NCI-H524 treated with DMSO at 0.1 percent for 48 hours (cell line): Measurements from ENCODE around the gene CPLANE1.
"Not testable (repeated sequence)": the region's sequence is repeated elsewhere in the genome, so short reads cannot be mapped to it uniquely, and the experiment has no call there.

Experiments
- DNase-seq: peaks from one replicate; lab custom pipeline; 2025; lab: John Stamatoyannopoulos, UW

The CPLANE1 gene

DNA sequence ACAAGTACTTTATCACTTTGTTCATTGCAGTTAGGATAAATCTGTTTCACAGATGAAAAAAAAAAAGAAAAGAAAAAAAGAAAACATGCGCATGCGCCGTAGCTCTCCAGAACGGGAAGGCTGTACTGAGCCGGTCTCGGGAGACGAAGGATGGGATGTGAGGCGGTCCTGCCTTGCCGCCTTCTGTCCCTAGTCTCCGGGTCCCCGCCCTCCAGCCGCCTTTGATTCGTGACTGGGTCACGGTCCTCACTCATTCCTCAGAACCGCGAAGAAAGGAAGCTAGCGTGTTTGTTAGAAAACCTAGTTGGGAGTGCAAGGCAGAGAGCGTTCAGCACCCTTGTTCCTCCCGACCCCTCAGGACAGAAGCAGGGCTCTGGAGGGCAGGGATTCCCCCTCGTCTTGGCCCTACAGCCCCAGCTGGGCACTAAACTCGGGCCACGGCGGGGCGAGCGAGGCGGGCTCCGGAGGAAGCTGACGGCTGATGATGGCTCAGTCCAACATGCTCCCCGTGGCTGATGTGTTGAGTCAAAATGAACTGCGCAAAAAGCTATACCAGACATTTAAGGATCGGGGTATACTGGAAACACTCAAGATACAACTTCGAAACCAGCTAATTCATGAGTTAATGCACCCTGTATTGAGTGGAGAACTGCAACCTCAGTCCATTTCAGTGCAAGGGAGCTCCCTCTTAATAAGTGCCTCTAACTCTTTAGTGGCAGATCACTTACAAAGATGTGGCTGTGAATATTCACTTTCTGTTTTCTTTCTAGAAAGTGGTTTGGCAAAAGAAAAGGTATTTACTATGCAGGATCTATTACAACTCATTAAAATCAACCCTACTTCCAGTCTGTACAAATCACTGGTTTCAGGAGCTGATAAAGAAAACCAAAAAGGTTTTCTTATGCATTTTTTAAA lies 40.0 kb downstream of the CPLANE1 start:
- no peak for DNase-seq

DNA sequence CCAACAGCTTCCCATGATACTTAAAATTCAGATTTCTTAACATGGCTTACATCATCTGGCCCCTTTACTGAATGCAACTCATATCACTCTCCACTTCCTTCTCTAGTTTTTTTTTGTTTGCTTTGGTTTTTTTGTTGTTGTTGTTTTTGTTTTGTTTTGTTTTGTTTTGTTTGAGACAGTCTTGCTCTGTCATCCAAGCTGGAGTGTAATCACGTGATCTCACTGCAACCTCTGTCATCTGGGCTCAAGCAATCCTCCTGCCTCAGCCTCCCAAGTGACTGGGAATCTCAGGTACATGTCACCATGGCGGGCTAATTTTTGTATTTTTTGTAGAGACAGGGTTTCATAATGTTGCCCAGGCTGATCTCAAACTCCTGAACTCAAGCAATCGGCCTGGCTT lies 41.4 kb downstream of the CPLANE1 start:
- no peak for DNase-seq

DNA sequence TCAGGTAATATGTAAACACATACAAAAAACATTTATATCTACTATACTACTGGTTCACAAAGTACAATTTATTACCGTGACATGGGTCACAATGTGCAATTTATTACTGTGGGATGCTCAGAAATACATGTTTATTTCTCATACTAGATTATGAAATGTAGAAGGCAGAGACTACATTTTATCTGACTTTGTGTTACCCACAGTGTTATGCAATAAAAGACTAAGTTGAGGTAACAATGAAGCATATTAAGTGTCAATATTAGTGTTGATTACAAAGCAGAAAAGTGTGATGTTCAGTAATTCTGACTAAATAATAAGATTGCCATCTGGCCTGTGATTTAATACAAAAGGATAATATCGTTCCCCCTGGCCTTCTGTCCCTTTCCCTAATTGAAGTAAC lies 42.4 kb downstream of the CPLANE1 start:
- DNase-seq: no peak

DNA sequence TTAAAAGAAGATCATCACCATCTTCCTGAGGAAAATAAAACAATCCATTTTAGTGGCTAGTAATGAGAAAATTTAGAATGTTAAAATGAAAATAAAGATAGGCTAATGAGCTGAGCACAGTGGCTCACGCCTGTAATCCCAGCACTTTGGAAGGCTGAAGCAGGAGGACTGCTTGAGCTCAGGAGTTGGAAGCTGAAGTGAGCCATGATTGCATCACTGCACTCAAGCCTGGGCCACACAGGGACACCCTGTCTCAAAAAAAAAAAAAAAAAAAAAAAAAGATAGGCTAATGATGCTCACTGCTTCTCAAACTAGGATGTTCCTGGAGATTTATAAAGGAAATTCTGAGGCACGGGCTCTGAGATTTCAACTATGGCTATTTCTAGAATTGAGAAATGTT lies 50.3 kb downstream of the CPLANE1 start:
- DNase-seq: no peak

DNA sequence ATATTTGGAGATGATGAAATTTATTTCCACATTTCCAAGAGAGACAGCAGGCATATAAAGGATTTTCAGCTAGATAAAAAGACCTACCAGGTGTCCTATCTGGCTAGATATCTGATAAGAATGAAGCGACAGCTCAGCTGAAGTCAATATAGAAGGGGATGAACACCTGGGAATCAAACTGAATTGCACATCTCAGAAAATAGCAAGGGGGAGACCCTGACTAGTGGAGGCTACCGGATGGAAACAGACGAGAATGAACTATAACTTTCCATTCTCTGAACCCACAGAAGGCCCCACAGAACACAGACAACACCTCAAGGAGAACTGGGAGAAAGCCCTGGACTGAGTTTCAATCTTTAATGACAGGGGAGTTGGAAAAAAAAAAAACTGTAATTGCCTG lies 51.1 kb downstream of the CPLANE1 start:
- no peak for DNase-seq

DNA sequence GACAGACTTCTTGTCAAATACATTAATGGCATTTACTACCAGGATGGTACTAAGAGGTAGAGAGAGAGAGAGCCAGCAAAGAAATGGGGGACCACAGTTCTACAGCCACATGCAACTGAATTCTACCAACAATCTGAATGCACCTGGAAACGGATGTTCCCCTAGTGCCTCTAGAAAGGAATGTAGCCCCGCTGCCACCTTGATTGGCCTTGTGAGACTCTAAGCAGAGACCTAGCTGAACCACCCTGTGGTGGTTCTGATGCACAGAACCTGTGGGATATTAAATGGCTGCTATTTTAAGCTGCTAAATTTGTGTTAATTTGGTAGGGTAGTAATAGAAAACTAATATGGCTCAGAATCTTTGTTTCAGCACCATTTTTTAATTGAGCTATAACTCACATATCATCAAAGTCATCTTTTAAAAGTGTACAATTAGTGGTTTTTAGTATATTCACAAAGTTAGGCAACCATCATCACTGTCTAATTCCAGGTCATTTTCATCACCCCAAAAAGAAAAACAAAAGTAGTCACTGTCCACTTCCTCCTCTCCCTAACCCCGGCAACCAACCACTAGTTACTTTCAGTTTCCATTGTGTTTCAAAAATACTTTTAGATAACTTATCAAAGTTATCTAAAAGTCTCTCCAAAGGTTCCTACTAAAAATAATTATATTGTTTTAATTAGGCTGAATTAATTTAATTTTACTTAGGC lies 51.7 kb downstream of the CPLANE1 start:
- no peak for DNase-seq

DNA sequence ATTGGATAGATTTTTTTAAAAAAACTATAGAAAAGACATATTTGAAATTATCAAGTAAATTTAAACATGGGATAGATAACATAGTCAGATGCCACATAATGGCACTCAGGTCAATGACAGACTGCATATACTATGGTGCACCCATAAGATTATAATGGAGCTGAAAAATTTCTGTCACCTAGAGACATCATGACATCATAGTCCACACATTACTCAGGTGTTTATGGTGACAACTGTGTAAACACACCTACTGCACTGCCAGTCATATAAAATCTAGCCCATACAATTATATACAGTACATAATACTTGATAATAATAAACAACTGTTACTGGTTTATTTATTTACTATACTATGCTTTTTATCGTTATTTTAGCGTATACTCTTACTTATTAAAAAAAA lies 58.6 kb downstream of the CPLANE1 start:
- DNase-seq: no peak

DNA sequence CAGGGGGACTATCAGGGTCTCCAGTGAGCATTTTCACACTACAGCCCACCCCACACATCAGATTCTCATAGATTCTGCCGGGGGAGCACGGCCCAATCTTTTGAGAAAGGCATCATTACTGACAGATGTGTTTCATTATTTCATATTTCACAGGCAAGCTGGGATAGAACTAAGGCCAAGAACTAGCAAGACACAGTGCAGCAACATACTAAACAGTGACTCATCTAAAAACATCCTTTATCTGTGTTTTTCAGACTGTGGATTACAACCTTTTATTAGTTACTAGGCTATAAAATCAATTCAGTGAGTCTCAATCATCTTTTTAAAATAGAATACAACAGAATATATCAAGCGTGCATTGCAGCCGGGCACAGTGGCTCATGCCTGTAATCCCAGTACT lies 59.8 kb downstream of the CPLANE1 start:
- DNase-seq: no peak

DNA sequence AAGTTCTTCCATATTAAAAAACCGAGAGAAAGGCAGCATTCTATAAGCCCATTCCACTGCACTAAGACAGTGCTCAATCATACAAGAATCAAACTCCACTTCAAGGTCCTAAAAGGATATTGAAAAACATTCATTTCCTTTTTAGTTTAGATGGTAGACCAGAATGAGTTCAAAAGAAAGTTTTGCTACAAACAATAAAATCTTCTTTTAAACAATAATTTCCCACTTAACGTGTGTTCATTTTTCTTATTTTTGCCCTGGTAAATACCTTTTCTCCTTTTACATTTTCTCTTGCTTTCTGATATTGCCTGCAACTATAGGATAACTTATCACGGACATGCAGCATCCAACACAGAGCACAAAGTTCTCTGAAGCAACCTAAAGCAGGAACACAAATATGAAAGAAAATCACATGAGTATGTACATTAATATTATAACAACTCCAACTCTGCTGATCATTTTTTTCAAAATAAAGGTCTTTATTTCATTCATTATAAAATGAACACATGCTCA lies 61.7 kb downstream of the CPLANE1 start:
- DNase-seq: no peak

DNA sequence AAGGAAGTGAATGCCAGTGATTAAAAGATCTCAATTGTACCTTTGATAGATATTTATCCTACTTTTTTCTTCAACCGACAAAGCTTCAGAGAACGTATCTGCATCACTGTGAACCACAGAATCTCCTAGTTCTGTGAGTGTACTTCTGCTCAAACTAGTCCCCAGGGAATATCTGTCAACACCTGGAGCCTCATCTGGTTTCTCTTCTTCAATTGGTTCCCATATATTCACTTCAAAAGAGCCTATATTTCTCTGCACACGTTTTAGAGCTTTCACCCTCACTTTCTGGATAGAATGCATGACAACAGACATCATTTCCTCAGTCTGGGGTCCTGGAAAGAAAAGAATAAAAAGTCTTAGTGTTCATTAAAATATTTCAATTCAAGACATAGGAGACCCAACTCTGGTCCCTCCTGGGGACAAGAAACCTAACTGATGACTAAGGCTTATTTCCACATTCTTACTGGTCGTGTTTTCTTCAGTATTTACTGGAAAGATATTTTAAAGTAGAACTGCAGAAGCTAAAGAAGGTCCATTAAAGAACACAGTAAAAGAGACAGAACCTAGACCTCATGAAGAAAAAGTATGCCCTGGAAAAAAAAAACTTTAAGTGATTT lies 64.3 kb downstream of the CPLANE1 start:
- DNase-seq: no peak

DNA sequence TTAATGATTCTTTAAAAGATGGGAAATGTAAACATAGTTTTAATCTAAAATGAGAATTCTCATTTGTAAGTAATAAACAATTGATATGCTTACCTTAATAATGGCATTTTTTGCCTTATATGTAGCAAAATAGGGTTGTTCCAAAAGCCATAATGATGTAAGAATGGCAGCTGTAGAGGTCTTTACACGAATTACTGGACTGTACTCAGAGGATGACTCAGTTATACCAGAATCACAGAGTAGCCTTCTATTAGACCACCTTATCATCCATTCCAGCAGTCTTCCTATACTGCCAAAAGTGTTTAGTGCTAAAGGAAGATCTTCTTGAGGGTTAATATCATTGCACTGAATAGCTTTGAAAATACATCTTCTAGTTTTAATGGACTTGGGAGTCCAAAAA lies 66.5 kb downstream of the CPLANE1 start:
- no peak for DNase-seq

DNA sequence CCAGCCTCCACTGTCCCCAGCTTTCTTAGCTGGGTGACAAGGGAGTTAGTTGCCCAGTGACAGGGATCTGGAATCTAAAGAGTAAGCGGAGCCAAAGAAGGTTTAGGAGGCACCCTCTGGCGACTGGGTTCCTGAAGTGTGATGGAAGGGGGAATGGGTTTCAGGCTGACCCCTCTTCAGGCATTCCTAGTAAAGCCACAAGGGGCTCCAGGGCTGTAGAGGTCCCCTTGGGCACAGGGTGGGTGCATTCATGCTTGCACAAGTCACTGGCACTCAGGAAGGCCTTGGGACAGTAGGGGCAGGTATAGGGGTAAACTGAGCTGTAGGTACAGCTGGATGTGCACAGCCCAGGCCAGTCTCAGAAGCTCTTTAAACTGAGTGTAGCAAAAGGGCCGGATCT lies 74.2 kb downstream of the CPLANE1 start:
- DNase-seq: no peak

DNA sequence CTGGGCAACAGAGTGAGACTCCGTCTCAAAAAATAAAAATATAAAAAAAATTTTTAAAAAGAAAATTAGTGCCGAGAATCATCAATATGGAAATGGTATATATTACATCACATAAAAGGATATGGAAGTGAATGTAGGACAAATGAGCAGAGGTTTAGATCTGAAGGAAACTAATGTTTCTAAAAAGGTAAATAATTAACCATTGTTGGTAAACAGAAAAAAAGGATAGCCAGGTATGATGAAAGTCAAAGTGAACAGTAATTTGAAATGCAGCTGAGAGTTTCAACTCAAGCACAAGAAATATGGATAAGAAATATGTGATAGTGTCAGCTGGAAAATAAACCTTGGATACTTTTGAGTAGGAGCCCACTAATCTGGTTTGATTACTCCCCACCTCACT lies 76.2 kb downstream of the CPLANE1 start:
- no peak for DNase-seq

DNA sequence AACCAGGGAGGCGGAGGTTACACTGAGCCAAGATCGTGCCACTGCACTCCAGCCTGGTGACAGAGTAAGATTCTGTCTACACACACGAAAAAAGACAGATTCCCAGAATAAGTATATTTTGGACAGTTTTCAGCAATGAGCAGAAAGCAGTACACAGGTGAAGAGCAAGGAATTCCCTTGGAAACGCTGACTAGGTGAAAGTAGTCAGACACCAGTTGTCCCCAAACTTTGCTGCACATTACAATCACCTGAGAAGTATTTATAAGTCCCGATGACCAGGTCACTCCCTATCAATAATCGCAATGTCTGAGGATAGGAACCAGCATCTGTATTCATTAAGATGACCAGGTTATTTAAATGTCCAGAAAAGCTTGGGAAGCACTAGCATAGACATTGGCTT lies 78.3 kb downstream of the CPLANE1 start:
- DNase-seq: no peak

DNA sequence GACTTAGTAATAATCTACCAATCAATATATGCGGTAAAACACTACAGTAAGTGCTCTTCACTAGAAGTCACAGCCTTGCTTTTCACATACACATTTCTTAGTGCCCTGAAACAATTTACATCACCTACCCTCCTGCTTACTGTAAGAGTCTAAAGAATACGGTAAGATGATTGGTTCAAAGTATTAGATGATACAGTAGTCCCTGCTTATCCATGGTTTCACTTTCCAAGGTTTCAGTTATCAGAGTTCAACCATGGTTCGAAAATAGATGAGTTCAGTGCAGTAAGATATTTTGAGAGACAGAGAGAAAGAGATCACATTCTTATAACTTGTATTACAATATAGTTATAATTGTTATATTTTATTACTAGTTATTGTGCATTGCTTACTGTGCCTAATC lies 83.0 kb downstream of the CPLANE1 start:
- DNase-seq: no peak

DNA sequence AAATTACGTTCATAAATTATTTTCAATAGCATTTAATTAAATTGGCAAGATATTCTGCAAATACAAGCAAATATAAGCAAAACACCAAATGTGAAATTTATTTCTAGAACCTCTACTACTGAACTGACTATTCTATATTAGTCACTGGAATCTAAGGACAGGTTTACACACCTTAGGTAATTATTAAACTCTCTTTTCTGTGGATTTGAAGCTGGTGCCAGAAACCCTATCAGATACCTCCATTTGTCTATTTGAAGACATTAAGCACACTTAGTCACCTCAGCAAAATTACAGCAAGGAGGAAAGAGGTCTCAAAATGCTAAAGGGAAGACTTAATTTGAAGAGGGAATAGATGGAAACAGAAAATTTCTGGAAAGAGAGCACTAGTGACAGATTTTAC lies 83.4 kb downstream of the CPLANE1 start:
- DNase-seq: no peak

DNA sequence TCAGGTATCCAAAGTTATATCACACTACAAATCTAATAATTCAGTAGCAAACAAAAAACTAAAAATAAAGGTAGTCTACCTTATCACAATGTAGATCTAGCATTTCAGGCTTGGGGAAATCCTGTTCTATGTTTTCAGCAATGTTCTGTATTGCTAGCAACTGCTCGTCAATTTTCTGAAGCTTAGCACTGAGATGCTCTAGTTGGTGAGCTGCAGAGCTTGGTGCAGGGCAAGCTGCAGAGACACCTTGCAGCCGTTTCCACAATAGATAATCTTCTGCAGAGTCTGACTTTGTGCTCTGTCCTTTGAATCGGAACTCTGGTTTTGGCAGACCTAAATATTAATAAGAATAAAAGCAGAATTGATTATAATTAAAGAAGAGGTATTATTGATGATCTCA lies 95.5 kb downstream of the CPLANE1 start:
- DNase-seq: no peak

DNA sequence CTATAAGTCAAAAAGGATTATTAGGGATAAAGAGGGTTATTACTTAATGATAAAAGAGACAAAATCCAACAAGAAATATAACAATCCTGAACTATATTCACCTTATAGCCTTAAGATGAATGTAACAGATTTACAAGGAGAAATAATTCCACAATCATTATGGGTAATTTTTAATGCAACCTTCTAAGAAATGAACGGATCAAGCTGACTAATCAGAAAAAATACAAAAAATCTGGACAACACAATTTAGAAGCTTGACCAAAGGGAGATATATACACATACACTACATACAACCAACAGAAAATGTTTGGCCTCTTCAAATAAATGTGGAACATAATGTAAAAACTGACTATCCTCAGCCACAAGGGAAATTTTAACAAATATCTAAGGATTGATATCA lies 102.3 kb downstream of the CPLANE1 start:
- DNase-seq: no peak

DNA sequence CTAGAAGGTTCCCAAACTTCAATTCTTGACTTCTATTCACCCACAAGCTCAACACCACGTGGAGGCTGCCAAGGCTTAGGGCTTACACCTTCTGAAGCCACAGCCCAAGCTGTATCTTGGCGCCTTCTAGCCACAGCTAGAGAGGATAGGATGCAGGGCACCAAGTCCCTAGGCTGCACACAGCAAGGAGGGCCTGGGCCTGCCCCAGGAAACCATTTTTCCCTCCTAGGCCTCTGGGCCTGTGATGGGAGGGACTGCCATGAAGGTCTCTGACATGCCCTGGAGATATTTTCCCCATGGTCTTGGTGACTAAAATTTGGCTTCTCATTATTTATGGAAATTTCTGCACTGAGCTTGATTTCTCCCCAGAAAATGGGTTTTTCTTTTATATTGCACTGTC lies 112.5 kb downstream of the CPLANE1 start:
- no peak for DNase-seq

DNA sequence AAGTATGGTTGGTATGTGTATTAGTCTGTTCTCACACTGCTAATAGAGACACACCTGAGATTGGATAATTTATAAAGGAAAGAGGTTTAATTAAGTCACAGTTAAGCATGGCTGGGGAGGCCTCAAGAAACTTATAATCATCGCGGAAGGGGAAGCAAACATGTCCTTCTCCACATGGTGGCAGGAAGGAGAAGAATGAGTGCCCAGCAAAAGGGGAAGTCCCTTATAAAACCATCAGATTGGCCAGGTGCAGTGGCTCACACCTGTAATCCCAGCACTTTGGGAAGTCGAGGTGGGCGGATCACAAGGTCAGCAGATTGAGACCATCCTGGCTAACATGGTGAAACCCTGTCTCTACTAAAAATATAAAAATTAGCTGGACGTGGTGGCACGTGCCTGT lies 113.9 kb downstream of the CPLANE1 start:
- not testable (repeated sequence) for DNase-seq

DNA sequence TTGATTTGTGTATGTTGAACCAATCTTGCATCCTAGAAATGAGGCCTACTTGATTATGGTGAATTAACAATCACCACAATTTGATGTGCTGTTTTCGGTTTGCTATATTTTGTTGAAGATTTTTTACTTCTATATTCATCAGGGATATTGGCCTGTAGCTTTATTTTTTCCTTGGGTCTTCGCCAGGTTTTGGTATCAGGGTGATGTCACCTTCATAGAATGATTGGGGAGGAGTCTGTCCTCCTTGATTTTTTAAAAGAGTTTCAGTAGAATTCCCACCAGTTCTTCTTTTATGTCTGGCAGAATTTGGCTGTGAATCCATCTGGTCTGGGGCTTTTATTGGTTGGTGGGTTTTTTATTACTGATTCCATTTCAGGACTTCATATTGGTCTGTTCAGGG lies 115.2 kb downstream of the CPLANE1 start:
- no peak for DNase-seq

DNA sequence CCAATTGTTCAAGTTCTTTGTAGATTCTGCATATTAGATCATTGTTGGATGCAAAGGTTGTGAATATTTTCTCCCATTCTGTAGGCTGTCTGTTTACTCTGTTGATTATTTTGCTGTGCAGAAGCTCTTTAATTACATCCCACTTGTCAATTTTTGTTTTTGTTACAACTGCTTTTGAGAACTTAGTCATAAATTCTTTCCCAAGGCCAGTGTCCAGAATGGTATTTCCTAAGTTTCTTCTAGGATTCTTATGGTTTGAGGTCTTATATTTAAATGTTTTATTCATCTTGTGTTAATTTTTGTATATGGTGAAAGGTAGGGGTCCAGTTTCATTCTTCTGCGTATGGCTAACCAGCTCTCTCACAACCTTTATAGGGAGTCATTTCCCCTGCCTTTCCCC lies 116.5 kb downstream of the CPLANE1 start:
- no peak for DNase-seq

DNA sequence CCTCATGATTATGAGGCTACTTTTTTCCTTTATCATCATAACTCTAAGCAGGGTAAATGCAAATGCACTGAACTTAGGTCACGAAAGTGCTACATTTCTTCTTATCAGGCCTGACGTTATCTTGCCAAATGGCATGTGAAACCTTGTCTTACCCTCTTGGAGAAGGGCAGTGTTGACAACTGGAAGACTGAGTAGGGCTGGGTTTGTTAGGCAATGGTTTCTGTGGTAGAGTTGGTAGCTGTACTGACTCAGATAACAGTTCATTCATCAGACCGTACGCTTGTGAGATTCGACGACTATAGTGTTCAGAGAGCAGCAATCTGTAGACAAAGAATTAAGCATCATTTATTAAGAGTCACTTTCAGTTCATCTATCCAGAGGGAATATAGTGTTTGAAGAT lies 127.7 kb downstream of the CPLANE1 start:
- no peak for DNase-seq
